SK-N-SH treated with all-trans-retinoic acid at 6 μM for 48 hours (cell line): Measurements from ENCODE around the gene ZDHHC17.

Experiments used
- ARNTL ChIP-seq: fragments of 450-650 bp; formaldehyde crosslinking; IDR thresholded peaks from 2 replicates; pipeline ENCODE4 v1.5.0; 2020; ENCODE audit warnings: low read depth, mild to moderate bottlenecking, moderate library complexity, borderline replicate concordance
- ZC3H10 ChIP-seq: fragments of 250-450 bp; sonication (Bioruptor Pico); IDR thresholded peaks from 2 replicates; pipeline ENCODE4 v1.5.1; 2021; ENCODE audit warnings: mild to moderate bottlenecking, moderate library complexity
- ZNF8 ChIP-seq: fragments of 450-650 bp; formaldehyde crosslinking; IDR thresholded peaks from 2 replicates; pipeline ENCODE4 v1.5.0; 2020; ENCODE audit warnings: mild to moderate bottlenecking, moderate library complexity
- TF ChIP-seq, protein P1 (sequence below): fragments of 250-450 bp; sonication (Bioruptor Pico); IDR thresholded peaks from 2 replicates; pipeline ENCODE4 v1.8.0; 2021; ENCODE audit warnings: low read depth, mild to moderate bottlenecking, moderate library complexity, borderline replicate concordance
- TF ChIP-seq, protein P2 (sequence below): fragments of 250-450 bp; sonication (Bioruptor Pico); IDR thresholded peaks from 2 replicates; pipeline ENCODE4 v1.5.1; 2020; ENCODE audit warnings: low read depth, mild to moderate bottlenecking, moderate library complexity
- TF ChIP-seq, protein P3 (sequence below): fragments of 250-450 bp; sonication (Bioruptor Pico); IDR thresholded peaks from 2 replicates; pipeline ENCODE4 v1.5.1; 2021; ENCODE audit warnings: mild to moderate bottlenecking, moderate library complexity

DNA sequence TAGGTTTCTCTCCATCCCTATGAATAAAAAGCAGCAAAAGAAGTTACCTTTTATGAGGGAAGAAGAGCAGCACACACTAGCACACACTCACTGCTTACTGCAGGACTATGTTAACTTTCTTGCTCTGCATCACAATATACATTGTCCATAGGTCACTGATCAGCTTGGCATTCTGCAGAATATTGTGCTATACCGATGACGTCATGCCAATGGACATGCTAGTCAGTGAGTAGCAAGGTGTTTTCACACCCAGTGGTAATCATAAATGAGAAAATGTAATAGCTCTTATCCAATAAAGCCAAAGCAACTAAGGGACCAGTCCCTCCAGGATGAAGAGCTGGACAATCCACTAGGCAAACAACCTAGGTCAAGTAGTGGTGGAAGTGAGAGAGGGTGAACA is 16.7 kb upstream of the ZDHHC17 start:
- TF ChIP-seq, protein P1, sequence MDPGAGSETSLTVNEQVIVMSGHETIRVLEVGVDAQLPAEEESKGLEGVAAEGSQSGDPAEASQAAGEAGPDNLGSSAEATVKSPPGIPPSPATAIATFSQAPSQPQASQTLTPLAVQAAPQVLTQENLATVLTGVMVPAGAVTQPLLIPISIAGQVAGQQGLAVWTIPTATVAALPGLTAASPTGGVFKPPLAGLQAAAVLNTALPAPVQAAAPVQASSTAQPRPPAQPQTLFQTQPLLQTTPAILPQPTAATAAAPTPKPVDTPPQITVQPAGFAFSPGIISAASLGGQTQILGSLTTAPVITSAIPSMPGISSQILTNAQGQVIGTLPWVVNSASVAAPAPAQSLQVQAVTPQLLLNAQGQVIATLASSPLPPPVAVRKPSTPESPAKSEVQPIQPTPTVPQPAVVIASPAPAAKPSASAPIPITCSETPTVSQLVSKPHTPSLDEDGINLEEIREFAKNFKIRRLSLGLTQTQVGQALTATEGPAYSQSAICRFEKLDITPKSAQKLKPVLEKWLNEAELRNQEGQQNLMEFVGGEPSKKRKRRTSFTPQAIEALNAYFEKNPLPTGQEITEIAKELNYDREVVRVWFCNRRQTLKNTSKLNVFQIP (CRISPR knock-in tag) = no peak
- no peak for TF ChIP-seq ZC3H10 (CRISPR knock-in tag)
- TF ChIP-seq ZNF8 (CRISPR knock-in tag) = no peak
- TF ChIP-seq, protein P2, sequence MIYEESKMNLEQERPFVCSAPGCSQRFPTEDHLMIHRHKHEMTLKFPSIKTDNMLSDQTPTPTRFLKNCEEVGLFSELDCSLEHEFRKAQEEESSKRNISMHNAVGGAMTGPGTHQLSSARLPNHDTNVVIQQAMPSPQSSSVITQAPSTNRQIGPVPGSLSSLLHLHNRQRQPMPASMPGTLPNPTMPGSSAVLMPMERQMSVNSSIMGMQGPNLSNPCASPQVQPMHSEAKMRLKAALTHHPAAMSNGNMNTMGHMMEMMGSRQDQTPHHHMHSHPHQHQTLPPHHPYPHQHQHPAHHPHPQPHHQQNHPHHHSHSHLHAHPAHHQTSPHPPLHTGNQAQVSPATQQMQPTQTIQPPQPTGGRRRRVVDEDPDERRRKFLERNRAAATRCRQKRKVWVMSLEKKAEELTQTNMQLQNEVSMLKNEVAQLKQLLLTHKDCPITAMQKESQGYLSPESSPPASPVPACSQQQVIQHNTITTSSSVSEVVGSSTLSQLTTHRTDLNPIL (CRISPR knock-in tag) = no peak
- no peak for TF ChIP-seq ARNTL
- TF ChIP-seq, protein P3, sequence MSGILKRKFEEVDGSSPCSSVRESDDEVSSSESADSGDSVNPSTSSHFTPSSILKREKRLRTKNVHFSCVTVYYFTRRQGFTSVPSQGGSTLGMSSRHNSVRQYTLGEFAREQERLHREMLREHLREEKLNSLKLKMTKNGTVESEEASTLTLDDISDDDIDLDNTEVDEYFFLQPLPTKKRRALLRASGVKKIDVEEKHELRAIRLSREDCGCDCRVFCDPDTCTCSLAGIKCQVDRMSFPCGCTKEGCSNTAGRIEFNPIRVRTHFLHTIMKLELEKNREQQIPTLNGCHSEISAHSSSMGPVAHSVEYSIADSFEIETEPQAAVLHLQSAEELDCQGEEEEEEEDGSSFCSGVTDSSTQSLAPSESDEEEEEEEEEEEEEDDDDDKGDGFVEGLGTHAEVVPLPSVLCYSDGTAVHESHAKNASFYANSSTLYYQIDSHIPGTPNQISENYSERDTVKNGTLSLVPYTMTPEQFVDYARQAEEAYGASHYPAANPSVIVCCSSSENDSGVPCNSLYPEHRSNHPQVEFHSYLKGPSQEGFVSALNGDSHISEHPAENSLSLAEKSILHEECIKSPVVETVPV (CRISPR knock-in tag) = no peak
